Stimulated activated CD4-positive, alpha-beta T cell treated with anti-CD3 and anti-CD28 coated beads, Interleukin-4, amount 100 ng/mL, for 24 hours (primary cell): ENCODE results near the gene COPZ1.
A peak's percentile ranks its signal among the peaks of the same experiment; 100 is the strongest.

Source experiments
- DNase-seq: peaks from one replicate; pipeline ENCODE4 v3.0.0-alpha.2; 2020

Gene COPZ1

DNA sequence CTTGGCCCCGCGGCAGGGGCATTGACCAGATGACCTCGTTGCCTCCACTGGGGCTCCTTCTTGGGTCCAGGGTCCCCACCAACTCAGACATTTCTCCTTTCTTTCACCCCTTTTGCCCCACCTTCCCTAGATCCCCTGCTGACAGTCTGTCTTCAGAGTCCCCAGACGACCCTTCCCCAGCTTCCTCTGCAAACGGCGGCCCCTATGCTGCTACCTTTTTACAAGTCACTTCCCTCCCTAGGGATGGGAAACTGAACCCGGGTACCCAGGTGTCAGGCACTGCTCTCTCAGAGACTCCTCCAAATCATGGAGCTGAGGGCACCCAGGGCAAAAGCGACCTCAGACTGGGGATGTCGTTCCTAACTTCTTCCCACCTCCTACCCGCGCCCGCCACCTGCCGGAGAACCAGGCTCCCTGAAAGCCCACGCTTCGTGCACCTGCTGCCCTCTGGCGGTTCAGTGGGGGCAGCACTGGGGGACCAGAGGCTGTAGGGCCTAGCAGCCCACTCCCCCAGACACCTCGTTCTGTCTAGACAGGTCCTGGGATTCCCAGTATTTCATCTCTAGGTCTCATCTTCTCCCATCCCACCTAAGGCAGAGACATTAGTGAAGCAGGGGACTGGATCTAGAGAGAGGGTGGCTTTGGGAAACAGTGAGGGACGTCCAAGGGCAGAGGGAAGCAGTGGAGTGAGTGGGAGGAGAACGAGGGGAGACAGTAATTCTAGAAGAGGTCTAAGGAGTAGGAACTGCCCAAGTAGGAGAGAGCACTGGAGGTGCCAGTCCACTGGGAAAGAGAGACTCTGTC, 54.7 kb downstream of the COPZ1 start:
- DNase-seq, result peak; percentile 93

DNA sequence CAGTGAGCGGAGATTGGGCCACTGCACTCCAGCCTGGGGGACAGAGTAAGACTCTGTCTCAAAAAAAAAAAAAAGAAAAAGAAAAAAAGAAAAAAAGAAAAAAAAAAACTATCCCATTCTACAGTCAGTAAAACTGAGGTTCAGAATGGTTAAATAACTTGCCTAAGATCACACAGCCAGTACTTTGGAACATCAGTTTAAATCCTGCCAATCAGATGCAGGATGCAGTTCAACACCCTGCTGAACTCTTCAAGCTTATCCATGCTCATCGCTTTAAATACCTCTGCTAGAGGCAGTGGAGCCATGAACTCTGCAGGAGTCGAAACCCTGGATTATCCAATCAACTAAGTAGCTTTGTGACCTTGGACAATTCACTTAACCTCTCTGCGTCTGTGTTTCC, 56.2 kb downstream of the COPZ1 start:
- no peak for DNase-seq

DNA sequence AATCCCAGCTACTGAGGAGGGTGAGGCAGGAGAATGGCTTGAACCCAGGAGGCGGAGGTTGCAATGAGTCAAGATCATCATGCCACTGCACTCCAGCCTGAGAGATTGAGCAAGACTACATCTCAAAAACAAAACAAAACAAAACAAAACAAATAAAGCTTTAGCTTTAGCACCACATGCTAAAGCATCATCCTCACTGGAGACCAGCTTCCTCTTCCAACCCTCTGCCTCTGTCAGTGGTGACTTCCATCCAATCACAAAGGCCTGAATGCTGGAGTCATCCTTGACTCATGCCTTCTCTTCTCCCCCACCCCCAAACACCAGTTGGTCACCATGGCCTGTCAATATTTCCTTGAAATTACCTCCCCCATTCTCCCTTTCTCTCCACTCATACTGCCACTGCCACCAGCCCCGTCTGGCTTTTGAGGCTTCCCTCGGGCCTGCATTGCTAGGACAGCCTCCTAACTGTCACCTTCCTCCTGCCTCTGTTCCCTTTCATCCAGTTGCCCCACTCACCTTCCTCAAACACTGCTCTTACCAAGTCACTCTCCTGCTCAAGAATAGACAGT, 58.2 kb downstream of the COPZ1 start:
- peak; percentile 33 for DNase-seq

DNA sequence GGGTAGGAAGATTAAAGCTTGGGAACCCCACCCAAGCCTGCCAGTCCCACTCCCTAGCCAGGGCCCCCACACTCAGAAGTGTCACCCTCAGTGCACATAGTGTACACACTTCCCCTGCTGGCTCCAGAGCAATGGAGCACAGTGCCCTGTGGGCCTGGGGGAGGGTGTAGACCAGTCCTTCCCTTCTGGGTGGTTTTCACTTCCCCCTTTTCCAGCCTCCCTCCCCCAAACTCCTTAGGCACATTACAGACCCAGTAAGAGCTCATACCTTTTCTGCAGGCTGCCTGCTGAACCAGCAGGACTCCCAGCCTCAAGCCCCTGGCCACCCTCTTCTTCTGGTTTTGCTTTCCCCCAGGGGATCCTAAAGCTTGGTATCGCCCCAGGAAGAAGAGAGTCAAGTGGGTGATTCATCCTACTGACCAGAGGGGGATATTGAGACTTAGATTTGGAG, 59.7 kb downstream of the COPZ1 start, which contains the start of gene ZNF385A:
Gene ZNF385A (minus strand): TSS at position 143 of the 451 bp plus-strand sequence. CDS start 219 bp downstream, outside the sequence.
- no peak for DNase-seq

DNA sequence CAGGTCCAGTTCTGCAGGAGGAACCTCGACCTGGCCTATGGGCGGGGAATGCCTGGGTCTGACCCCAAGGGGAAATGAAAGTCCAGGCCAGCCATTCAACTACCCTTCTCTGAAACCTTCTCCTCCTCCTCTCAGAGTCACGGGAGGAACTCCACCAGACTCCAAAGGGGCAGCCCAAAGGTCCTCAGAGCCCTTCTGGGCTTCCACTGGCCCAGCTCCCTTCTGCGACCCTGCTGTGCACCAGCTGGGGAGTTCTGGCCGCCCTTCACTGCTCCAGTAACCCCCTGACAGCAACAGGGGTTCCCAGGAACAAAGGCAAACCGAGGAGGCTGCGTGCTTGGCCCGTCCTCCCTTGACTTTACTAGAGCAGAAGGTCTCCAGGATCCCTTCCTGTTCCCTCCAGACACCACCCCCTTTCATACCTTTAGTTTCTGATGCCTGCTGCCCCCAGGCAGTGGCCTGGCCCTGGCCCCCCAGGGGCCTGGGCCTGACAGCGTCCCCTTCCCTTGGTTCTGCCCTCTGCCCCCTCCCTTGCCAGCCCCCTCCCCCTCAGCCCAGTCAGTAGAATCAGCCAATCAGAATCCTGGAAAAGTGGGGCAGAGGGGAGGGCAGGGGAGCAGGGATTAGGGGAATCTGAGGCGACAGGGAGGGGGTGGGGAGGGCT, 60.5 kb downstream of the COPZ1 start:
- no peak for DNase-seq

DNA sequence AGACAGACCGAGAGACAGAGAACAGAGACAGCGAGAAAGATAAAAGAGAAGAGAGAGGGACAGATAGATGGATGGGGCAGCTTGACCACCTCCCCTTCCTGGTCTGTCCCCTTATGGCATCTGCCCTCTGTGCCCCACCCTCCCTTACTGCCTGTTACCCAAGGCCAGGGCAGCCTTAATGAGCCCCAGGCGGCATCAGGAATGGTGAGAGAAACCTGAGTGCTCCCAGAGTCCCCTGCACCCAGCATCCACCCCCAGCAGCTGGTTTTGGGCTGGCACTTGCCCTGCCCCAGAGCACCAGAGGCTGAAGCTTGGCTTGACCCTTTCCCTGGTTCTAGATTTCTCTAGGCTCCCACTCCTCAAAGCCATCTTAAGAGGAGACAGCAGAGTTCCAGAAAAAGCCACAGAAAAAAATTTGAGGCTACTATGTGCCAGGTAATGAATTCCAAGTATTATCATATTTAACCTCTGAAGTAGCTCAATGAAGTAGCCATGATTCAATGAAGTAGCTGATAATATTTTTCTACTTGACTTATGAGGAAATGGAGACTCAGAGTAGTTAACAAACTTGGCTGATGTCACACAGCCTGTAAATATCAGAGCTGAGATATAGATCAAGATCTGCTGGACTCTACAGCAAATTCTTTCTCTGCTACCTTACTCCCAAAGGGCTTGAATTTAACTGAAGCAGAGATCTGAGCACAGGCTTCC, 61.6 kb downstream of the COPZ1 start:
- DNase-seq, result no peak

DNA sequence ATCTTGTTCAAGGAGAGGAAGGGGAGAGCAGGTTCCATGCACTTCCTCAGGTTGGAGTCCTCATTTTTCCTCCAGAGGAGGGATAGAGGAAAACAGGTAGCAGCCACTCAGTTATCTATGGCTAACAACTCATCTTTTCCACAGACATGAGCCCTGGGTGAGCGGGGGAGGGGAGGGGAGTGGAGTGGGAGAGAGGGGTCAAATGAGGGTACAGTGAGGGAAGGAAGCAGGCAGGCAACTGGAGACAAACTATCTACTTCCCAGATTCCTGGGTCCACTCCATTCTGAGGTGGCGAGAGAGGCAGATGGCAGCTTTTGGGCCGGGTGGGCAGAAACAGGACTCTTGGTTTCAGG, 62.2 kb downstream of the COPZ1 start:
- DNase-seq, result no peak

DNA sequence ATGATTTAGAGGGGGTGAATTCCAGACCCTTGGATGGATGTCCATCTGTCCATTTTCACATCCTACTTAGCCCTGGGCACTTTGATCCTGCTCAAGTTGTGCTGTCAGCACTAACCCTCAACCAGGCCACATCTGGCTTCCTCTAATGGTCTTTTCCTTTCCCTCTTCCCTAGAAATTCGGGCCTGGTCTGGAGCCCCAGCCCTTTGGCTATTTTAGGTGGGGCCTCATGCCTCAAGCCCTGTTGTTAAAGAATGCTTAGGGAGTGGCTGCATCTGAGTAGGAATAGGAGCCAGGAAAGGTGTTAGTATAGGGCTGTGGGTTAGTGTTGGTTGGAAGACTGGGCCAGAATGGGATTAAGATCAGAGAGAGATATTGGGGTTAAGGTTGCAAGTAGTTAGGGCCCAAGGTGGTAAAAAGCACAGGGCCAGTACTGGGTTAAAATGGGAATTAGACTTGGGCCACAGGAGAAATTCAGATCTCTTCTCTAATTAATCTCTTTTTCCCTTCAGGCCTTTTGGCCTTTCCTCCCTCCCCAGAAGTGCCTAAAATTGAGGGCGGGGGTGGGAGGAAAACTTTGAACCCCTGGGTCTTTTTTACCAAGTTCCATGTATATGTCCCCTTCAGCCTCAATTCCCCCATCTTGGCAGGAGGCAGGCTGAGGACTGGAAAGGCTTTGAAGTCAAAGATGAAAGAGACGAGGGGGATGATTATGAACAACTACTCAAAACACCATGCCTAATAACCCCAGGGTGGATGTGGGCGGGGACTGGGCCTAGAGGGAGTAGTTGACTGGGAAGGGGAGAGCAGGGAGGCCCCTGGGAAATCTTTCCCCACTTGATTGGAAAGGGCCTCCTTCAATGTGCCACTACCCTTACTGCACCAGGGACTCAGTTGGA, 63.6 kb downstream of the COPZ1 start:
- no peak for DNase-seq

DNA sequence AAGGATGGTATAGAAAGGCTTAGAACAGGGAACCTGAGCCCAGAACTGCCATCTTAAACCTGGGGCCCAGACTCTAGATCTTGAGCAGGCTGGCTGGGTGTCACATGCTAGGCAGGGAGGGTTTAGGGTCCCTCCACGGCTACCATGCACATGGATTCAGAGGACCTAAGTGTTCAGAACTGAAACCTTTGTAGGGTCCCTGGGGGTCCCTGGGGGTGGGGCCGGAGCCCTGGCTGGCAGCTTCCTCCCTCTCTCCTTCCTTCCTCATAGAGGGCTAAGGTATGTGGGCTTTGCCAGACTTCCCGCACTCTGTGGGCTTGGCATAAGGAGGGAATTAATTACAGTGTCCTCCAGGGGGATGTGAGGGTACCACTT, 64.2 kb downstream of the COPZ1 start:
- DNase-seq, result no peak

DNA sequence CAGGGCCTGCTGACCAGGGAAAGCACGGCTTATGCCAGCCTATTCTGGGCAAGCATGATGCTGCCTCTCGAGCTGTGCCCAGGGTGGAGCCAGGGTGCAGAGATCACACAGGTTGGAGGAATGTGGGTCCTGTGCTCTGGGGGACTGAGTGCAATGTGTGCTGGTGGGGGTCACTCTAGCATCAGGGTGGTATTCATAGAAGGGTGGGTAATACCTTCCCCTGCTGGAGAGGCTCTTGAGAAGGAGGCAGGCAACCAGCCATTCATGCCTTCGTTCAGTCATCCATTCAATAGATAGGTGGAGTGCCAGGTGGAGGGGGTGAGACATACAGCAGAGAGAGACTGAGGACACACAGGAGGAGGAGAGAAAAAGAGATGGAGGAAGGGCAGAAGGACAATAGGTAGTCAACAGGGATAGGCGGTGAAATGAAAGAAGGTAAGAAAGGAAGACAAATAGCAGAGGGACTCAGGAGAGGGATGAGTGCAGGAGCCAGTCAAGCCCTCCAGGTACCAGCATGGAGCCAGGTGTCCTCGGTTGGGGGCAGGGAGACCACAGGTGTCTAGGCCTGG, 64.8 kb downstream of the COPZ1 start:
- no peak for DNase-seq

DNA sequence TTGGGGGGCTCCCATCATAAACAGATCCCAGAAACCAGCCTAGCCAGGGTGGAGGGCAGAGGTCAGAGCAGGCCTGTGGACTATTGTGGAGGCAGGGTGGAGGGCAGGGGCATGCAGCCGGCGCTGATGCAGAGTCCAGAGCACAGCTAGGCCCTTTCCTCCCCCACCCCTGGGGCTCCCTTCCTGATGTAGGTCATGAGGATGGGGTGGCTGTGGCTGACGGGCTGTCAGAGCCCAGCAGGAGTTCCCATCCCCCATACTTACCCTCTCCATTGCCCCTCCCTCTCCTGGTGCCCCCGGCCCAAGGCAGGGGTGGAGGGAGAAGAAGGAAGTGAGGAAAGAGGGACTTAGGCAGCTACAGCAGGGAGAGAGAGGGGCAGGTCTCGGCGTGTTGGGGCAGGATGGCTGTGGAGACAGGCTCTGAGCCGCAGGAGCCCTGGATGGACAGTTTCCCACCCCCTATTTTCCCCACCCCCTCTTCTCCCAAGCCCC, 65.3 kb downstream of the COPZ1 start:
- DNase-seq, result no peak

DNA sequence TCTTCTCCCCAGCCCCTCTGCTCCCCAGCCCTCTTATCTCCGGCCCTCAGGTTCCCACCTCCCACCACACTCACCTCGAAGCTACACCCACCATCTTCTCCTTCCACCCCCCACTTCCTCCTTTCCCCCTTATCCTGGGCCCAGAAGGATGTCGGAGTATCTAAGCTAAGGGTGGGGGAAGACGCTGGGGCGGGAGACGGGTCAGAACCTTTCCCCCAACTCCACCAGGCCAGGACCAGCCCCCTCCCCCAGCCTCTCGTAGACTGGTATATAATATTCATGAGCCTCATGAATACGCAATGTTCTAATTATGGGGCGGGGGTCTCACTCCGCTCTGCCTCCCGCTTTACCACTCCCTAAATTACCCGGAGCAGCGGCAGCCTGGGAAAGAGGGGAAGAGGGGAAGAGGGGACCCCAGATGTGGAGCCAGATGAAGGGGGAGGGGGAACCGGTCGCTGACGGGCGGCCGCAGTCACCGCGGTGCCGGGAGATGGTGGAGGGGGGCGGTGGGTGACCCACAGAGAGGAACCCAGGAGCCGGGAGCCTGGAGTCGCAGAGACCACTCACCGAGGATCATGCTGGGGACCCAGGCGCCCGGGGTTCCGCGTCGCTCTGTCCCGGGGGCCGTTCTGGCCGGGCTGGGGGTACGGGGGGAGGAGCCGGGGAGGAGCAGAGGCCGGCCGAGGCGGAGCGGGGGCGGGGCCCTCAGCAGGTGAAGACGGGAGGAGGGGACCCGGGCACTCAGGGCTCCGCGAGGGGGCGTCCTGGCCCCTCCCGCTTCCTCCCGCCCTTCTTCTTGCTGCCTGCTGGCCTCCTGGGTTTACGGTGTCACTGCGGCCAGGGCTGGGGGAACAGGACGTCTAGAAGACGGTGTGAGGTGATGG, 66.0 kb downstream of the COPZ1 start:
- peak; percentile 68 for DNase-seq

DNA sequence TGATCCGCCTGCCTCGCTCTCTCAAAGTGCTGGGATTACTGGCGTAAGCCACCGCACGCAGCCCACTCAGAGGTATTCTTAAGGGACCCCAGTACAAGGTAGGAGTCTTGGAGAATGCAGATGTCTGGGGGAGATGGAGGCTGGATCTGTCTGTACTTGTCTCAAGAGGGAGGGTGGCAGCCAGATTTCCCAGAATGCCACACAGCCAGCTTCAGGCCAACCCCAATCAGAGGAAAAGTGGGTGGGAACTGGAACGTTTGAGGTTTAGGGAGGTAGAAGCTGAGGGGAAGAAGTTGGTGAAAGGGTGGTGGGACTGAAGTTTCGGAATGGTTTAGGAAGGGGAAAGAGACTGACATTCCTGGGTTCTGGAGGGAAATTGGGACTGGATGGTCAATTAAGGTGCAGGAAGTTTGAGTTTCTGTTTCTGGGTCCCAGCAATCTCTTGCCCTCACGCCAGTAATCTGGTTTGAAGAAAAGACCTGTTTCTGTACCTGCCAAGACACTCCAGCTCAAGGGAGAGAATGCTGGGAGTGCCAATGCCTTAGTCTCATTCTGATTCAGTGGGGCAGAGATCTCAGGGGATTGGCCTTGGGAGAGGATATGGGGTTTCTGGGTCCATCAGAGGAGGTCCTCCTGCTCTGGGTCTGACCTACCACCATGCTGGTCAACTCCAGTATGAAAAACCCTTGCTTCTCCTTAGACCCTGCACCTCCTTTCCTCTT, 67.7 kb downstream of the COPZ1 start:
- DNase-seq, result no peak

DNA sequence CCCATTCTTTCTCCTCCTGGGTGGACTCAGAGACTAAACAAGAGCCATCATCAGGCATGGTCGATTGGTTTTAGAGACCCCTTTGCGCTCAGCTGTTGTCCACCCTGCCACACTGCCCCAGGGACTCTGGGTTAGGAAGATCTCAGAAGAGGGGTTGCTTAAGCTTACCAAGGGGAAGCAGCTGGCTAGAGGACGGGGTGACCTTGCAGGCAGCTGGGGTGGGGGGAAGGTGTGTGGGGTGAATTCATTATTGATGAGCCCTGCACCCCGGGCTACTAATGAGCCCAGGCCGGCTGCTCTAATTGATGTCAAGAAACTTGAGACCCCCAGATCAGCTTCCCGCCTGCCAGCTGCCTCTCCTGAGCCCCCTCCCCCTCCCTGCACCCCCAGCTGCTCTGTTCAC, 68.3 kb downstream of the COPZ1 start:
- DNase-seq, result no peak

DNA sequence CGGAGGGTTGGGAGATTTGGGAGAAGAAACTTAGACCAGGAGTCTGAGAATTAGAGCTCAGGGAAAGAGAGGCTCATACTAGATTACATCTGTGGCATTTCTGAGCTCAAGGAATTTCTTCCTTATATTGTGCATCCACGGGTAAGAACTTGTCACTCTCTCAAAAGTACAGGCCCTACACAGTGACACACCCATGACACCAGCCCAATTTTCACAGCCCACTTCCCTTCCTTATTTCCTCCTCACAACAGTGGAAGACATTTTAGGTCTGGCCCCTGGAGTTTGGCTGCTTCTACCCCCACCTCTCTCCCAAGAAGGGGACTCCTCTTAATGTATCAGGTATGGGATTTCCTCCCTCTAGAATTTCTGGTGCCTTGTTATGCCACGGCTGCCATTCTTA, 68.8 kb downstream of the COPZ1 start:
- no peak for DNase-seq

DNA sequence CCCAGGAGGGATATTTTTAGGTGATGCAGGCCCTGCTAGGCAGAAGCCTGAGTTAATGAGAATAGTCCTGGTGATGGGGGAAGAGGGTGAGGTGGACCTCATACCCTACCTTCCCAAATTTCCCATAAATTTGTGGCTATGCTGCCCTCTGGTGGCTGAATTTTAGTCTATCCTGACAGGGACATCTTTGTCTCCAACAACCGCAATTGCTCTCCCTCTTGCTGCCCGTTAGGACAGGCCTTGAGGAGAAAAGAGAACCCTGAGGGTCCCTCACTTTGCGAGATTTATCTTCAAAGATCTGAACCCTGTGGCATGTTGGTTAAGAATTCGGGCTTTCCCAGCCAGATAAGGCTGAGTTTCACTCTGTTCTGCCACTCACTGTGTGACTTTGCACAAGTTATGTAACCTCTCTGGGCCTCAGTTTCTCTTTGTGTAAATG, 69.4 kb downstream of the COPZ1 start:
- DNase-seq, result peak; percentile 66

DNA sequence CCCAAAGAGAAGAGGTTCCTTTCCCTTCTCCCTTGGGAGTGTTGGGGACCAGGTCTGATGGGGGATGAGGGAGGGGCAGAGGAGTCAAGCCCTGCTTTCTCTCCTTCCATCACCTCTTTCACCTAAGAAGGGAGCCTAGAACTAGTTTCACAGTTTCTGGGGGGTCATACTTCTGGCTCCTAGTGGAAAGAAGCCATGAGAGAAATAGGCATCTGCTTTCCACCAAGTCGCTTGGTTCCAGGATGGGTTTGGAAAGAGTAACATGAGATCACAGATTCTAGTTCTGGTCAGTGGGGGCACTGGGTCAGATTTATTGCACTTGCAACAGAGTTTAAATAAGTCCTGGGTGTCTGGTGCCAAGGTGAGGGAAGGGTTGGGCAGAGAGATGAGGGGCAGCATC, 70.1 kb downstream of the COPZ1 start:
- no peak for DNase-seq

DNA sequence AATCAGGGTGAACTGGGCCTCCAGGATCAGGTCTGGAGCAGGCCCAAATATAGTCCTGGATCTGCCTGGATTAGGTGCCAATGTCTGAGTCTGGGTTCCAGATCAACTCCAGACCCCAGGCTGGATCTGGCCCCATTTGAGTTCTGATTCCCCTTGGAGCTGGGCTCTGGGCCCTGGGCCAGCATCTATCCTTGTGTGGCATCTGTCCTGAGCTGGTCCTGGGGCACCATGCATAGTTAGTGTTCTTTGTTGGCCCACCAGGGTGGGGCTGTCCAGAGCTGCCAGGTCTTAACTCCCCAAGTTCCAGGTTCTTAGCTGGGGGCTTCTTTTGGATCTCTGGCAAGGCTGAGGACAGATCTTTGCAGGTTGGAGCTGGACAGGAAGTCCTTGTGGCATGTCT, 70.6 kb downstream of the COPZ1 start:
- no peak for DNase-seq

DNA sequence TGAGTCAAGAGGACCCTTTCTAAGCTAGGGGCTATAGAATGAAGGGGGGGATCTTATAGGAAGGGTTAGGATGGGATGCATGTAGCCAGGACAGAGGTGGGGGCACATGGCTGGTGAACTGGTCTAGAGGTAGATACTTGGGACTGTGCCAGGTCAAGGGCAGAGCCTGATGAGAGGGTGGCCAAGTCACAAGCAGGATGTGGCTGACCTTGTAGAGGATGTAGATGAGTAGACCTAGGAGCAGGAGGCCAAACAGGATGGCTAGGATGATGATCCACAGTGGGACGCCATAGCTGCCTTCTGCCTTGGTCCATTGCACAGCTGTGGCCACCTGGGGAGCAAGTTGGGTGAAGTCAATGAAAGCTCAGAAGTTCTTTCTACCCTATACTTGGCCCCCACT, 72.2 kb downstream of the COPZ1 start:
- DNase-seq, result no peak

DNA sequence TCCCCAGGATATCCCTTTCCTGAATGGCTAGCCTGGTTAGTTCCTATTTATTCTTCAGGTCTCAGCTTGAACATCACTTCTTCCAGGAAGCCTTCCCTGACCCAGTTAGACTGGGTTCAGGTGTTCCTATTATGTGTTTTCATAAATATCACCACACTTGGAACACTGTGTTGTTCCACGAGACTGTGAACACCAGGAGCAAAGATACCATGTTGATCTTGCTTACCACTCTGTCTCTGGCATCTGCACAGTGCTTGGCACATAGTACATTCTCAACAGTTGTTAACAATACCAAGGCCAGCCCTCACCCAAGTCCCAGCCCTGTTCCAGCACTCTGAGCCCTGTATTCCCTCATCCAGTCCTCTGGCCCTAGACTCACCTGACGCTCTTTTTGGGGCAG, 73.3 kb downstream of the COPZ1 start:
- DNase-seq, result no peak
